IPS-18a (cell line): ENCODE measurements around the gene TEKT1.
A peak's percentile ranks its signal among the peaks of the same experiment; 100 is the strongest.
"Not testable (repeated sequence)": the region's sequence is repeated elsewhere in the genome, so short reads cannot be mapped to it uniquely, and the experiment has no call there.

Experiments used
- H3K27ac ChIP-seq: one replicate; pipeline ENCODE4 v1.5.1; 2013; ENCODE audit warnings: low read length
- H3K27me3 ChIP-seq: one replicate; pipeline ENCODE4 v1.6.1; 2013; ENCODE audit warnings: mild to moderate bottlenecking, low read length; ENCODE audit not compliant: control insufficient read depth, insufficient read depth
- H3K36me3 ChIP-seq: one replicate; pipeline ENCODE4 v1.6.1; 2013; ENCODE audit warnings: low read depth, low read length; ENCODE audit not compliant: control insufficient read depth
- H3K4me1 ChIP-seq: one replicate; pipeline ENCODE4 v1.6.1; 2013; ENCODE audit warnings: low read depth, low read length; ENCODE audit not compliant: control insufficient read depth
- H3K4me3 ChIP-seq: one replicate; pipeline ENCODE4 v1.5.1; 2013; ENCODE audit warnings: low read length
- H3K9ac ChIP-seq: one replicate; pipeline ENCODE4 v1.6.1; 2013; ENCODE audit warnings: mild to moderate bottlenecking, low read length, moderate library complexity
- H3K9me3 ChIP-seq: one replicate; pipeline ENCODE4 v1.6.1; 2013; ENCODE audit warnings: low read depth, low read length; ENCODE audit not compliant: control insufficient read depth

Gene TEKT1

DNA sequence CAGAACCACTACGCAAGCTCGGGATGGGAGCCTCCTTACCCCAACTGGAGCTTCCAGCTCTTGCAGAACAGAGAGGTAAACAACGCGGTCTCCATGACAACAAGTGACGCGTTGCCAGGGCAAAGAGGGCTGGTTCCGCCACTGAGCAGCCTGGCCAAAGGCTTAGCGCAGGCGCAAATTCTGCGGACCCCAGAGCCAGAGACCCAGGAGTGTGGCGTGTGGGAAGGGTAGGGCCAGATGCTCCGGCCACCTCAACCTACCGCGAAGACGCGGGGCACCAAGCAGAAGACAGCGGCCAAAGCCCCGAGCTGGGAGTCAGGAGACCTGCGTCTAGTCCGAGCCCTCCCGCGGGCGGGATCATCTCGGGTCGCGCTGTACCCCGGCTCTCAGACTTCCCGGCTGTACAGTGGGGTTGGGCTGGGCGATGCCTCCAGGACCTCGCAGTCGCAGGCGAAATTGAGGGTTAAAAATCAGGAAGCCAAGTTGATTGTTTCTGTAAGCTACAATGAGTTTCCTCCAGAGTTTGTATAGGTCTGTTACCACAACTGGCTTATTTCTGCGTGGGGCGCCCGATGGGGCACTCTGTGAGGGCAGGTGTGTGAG lies at the start of gene TEKT1:
Gene TEKT1, minus strand, starts transcription at position 69 of the 603 bp plus-strand sequence. CDS start 1,353 bp downstream, outside the sequence.
- peak within 1 kb of the TSS; percentile 61 for H3K9ac ChIP-seq
- H3K27me3 ChIP-seq = peaks cover 46% of the 10 kb centered on the region
- peaks cover 3% of the 10 kb centered on the region for H3K4me1 ChIP-seq
- no peaks in the 10 kb centered on the region for H3K36me3 ChIP-seq
- H3K9me3 ChIP-seq = no peaks in the 10 kb centered on the region
- H3K4me3 ChIP-seq = peak within 1 kb of the TSS; percentile 55
- peak within 1 kb of the TSS; percentile 43 for H3K27ac ChIP-seq

- not testable (repeated sequence) for H3K4me3 ChIP-seq, H3K9ac ChIP-seq, H3K27ac ChIP-seq, H3K4me1 ChIP-seq, H3K9me3 ChIP-seq, H3K36me3 ChIP-seq, H3K27me3 ChIP-seq
These were observed 47.9 kb upstream of the TEKT1 start for GRCh38 chr17:6879221-6879975.

DNA sequence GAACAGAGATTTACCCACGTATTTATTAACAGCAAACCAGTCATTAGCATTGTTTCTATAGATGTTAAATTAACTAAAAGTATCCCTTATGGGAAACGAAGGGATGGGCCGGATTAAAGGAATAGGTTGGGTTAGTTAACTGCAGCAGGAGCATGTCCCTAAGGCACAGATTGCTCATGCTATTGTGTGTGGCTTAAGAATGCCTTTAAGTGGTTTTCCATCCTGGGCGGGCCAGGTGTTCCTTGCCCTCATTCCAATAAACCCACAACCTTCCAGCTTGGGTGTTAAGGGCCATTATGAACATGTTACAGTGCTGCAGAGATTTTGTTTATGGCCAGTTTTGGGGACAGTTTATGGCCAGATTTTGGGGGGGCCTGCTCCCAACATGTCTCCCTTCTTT lies 43.7 kb upstream of the TEKT1 start:
- H3K4me3 ChIP-seq, H3K4me1 ChIP-seq, H3K36me3 ChIP-seq, H3K9me3 ChIP-seq, H3K27me3 ChIP-seq, H3K9ac ChIP-seq, H3K27ac ChIP-seq: not testable (repeated sequence)

GRCh38 chr17:6872936-6873335 lies 41.4 kb upstream of the TEKT1 start:
- no peak overlapping the region for H3K4me3 ChIP-seq
- no peak overlapping the region for H3K27ac ChIP-seq
- no peaks in the 10 kb centered on the region for H3K4me1 ChIP-seq
- no peaks in the 10 kb centered on the region for H3K9me3 ChIP-seq
- no peaks in the 10 kb centered on the region for H3K36me3 ChIP-seq
- no peaks in the 10 kb centered on the region for H3K27me3 ChIP-seq
- H3K9ac ChIP-seq = no peak overlapping the region

GRCh38 chr17:6870841-6871240 lies 39.3 kb upstream of the TEKT1 start:
- Histone ChIP-seq H3K27ac (no peak overlapping the region), H3K27me3 (no peaks in the 10 kb centered on the region)

GRCh38 chr17:6868582-6868981 lies 37.1 kb upstream of the TEKT1 start:
- H3K9me3 ChIP-seq = no peaks in the 10 kb centered on the region
- no peak overlapping the region for H3K27ac ChIP-seq
- H3K27me3 ChIP-seq = no peaks in the 10 kb centered on the region
- no peak overlapping the region for H3K4me3 ChIP-seq
- no peak overlapping the region for H3K9ac ChIP-seq
- H3K4me1 ChIP-seq = no peaks in the 10 kb centered on the region
- H3K36me3 ChIP-seq = no peaks in the 10 kb centered on the region

More at GRCh38 chr17:6870841-6871240, 39.3 kb upstream of the TEKT1 start:
- H3K36me3 ChIP-seq = no peaks in the 10 kb centered on the region
- H3K9me3 ChIP-seq = no peaks in the 10 kb centered on the region
- no peak overlapping the region for H3K9ac ChIP-seq
- H3K4me1 ChIP-seq = no peaks in the 10 kb centered on the region
- no peak overlapping the region for H3K4me3 ChIP-seq

DNA sequence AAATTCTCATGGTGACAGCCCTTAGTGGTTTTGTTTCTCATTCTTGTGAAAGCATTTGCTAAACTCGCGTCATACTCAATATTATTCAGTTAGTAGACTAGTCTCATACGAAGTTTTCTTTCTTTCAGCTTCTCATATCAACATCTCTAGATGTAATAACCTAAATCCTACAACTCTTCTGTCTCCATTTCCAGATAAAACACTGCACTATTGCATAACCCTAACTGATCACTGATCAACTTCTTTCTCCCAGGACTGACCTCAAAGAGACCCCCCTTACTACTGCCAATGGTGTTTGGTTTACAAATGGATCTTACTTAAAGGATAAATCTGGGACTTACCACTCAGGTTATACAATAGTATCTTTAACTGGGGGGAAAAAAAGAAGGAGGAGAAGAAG lies 36.3 kb upstream of the TEKT1 start:
- no peaks in the 10 kb centered on the region for H3K9me3 ChIP-seq
- H3K36me3 ChIP-seq = no peaks in the 10 kb centered on the region
- H3K27ac ChIP-seq = no peak overlapping the region
- H3K4me1 ChIP-seq = no peaks in the 10 kb centered on the region
- no peak overlapping the region for H3K9ac ChIP-seq
- no peak overlapping the region for H3K4me3 ChIP-seq
- no peaks in the 10 kb centered on the region for H3K27me3 ChIP-seq

- Histone ChIP-seq H3K27ac (no peak overlapping the region), H3K27me3 (no peaks in the 10 kb centered on the region)
These were observed 31.3 kb upstream of the TEKT1 start for GRCh38 chr17:6862825-6863224.

GRCh38 chr17:6862122-6862521 lies 30.6 kb upstream of the TEKT1 start:
- no peaks in the 10 kb centered on the region for H3K4me1 ChIP-seq
- H3K4me3 ChIP-seq = no peak overlapping the region
- H3K27ac ChIP-seq = no peak overlapping the region
- H3K9ac ChIP-seq = no peak overlapping the region
- H3K36me3 ChIP-seq = no peaks in the 10 kb centered on the region
- H3K27me3 ChIP-seq = no peaks in the 10 kb centered on the region
- H3K9me3 ChIP-seq = no peaks in the 10 kb centered on the region

More at GRCh38 chr17:6862825-6863224, 31.3 kb upstream of the TEKT1 start:
- H3K9ac ChIP-seq = no peak overlapping the region
- H3K4me3 ChIP-seq = no peak overlapping the region
- H3K9me3 ChIP-seq = no peaks in the 10 kb centered on the region
- H3K36me3 ChIP-seq = no peaks in the 10 kb centered on the region
- no peaks in the 10 kb centered on the region for H3K4me1 ChIP-seq

GRCh38 chr17:6857904-6858303 lies 26.4 kb upstream of the TEKT1 start:
- H3K27me3 ChIP-seq = no peaks in the 10 kb centered on the region
- H3K4me3 ChIP-seq = no peak overlapping the region
- no peaks in the 10 kb centered on the region for H3K36me3 ChIP-seq
- no peak overlapping the region for H3K27ac ChIP-seq
- H3K9ac ChIP-seq = no peak overlapping the region
- no peaks in the 10 kb centered on the region for H3K4me1 ChIP-seq
- no peaks in the 10 kb centered on the region for H3K9me3 ChIP-seq

- no peaks in the 10 kb centered on the region for H3K27me3 ChIP-seq
- H3K4me1 ChIP-seq = no peaks in the 10 kb centered on the region
- no peak overlapping the region for H3K27ac ChIP-seq
These were observed 25.8 kb upstream of the TEKT1 start for GRCh38 chr17:6857336-6857735.

GRCh38 chr17:6856051-6856450 lies 24.5 kb upstream of the TEKT1 start:
- H3K9me3 ChIP-seq = no peaks in the 10 kb centered on the region
- H3K27ac ChIP-seq = no peak overlapping the region
- no peaks in the 10 kb centered on the region for H3K27me3 ChIP-seq
- no peak overlapping the region for H3K9ac ChIP-seq
- no peaks in the 10 kb centered on the region for H3K4me1 ChIP-seq
- no peak overlapping the region for H3K4me3 ChIP-seq
- H3K36me3 ChIP-seq = no peaks in the 10 kb centered on the region

More at GRCh38 chr17:6857336-6857735, 25.8 kb upstream of the TEKT1 start:
- no peaks in the 10 kb centered on the region for H3K36me3 ChIP-seq
- no peak overlapping the region for H3K9ac ChIP-seq
- no peaks in the 10 kb centered on the region for H3K9me3 ChIP-seq
- H3K4me3 ChIP-seq = no peak overlapping the region
